Measurements from ENCODE around the gene TOM1L2. TPM values are rescaled to one million over a fixed set of nuclear protein-coding genes. Genes with fewer than 3 reads are reported as not detected.
A peak's percentile ranks its signal among the peaks of the same experiment; 100 is the strongest.
"Not testable (repeated sequence)": the region's sequence is repeated elsewhere in the genome, so short reads cannot be mapped to it uniquely, and the experiment has no call there.

The TOM1L2 gene
- total and polyA plus RNA-seq, 12 donors, result 29.6 to 437 (median 67.7) TPM

- Histone ChIP-seq H3K36me3 (replicated peaks in 1 of 2) (no peaks in the 10 kb centered on the region), H3K27ac (peak overlapping the region; percentile 67 to 87 (median 76)), H3K4me3 (no peak overlapping the region), H3K27me3 (no peaks in the 10 kb centered on the region), H3K9me3 (replicated peaks in 1 of 3) (no peaks in the 10 kb centered on the region), H3K4me1 (replicated peaks in 1 of 2) (peaks cover 40 to 77% of the 10 kb centered on the region in 2 donors)
- intact Hi-C loops (cut with DNase I), result no loop called here
- peak in 1 of 7 donors; percentile 42 for DNase-seq
- TF ChIP-seq CTCF (IDR thresholded peaks at IDR 0.05) (no peak), POLR2A (IDR thresholded peaks at IDR 0.05) (no peak)
Measured at GRCh38 chr17:17942846-17943245, 29.4 kb downstream of the TOM1L2 start.

- Histone ChIP-seq H3K36me3 (replicated peaks in 1 of 2) (no peaks in the 10 kb centered on the region), H3K4me3 (no peak overlapping the region), H3K9me3 (replicated peaks in 1 of 3) (no peaks in the 10 kb centered on the region), H3K27me3 (no peaks in the 10 kb centered on the region), H3K4me1 (replicated peaks in 1 of 2) (peaks cover 46 to 93% of the 10 kb centered on the region in 2 donors), H3K27ac (peak overlapping the region in 4 of 5 donors; percentile 29 to 81 (median 62))
- WGBS, 4 donors, result 48 to 65% (median 61%) methylated on average over 5 of the region's 5 CpGs
- no peak for TF ChIP-seq CTCF (IDR thresholded peaks at IDR 0.05)
- TF ChIP-seq POLR2A (IDR thresholded peaks at IDR 0.05), result no peak
- no peak for DNase-seq
- intact Hi-C loops (cut with DNase I), result no loop called here
Measured at GRCh38 chr17:17941015-17941414, 31.2 kb downstream of the TOM1L2 start.

- Histone ChIP-seq H3K27me3 (no peaks in the 10 kb centered on the region), H3K4me3 (no peak overlapping the region), H3K27ac (peak overlapping the region in 4 of 5 donors; percentile 45 to 81 (median 64)), H3K9me3 (replicated peaks in 1 of 3) (no peaks in the 10 kb centered on the region), H3K4me1 (replicated peaks in 1 of 2) (peaks cover 52 to 96% of the 10 kb centered on the region in 2 donors), H3K36me3 (replicated peaks in 1 of 2) (no peaks in the 10 kb centered on the region)
- TF ChIP-seq CTCF (IDR thresholded peaks at IDR 0.05) (no peak), POLR2A (IDR thresholded peaks at IDR 0.05) (no peak)
- peak in 1 of 7 donors; percentile 19 for DNase-seq
- intact Hi-C loops (cut with DNase I), result no loop called here
- 19 to 34% (median 25%) methylated on average over 3 of the region's 3 CpGs for WGBS, 4 donors
Measured at GRCh38 chr17:17940441-17940911, 31.7 kb downstream of the TOM1L2 start.

- peaks cover 57 to 96% of the 10 kb centered on the region in 2 donors for H3K4me1 ChIP-seq (replicated peaks in 1 of 2)
- H3K36me3 ChIP-seq (replicated peaks in 1 of 2); H3K9me3 ChIP-seq (replicated peaks in 1 of 3); H3K27me3 ChIP-seq; H3K4me3 ChIP-seq; intact Hi-C loops (cut with DNase I); DNase-seq: not testable (repeated sequence)
- peak overlapping the region in 3 of 5 donors; percentile 45 to 81 (median 80) for H3K27ac ChIP-seq
- 74 to 91% (median 81%) methylated on average over 6 to 7 of the region's 7 CpGs for WGBS, 4 donors
Measured at GRCh38 chr17:17939941-17940340, 32.3 kb downstream of the TOM1L2 start.

GRCh38 chr17:17938388-17939107, 33.7 kb downstream of the TOM1L2 start:
- peak in 1 of 7 donors; percentile 25 for DNase-seq
- intact Hi-C loops (cut with DNase I), result no loop called here
- Histone ChIP-seq H3K4me1 (replicated peaks in 1 of 2) (peaks cover 53 to 95% of the 10 kb centered on the region in 2 donors), H3K27me3 (no peaks in the 10 kb centered on the region), H3K4me3 (no peak overlapping the region), H3K27ac (no peak overlapping the region), H3K9me3 (replicated peaks in 1 of 3) (no peaks in the 10 kb centered on the region), H3K36me3 (replicated peaks in 1 of 2) (no peaks in the 10 kb centered on the region)
- no peak for TF ChIP-seq POLR2A (IDR thresholded peaks at IDR 0.05)
- TF ChIP-seq CTCF (IDR thresholded peaks at IDR 0.05), result no peak
- WGBS, 4 donors, result 93 to 96% (median 95%) methylated on average over 8 of the region's 8 CpGs

Data from adrenal gland (tissue), 12 donors.